A172 (cell line): ENCODE measurements around the gene PKDREJ. TPM values are rescaled to one million over a fixed set of nuclear protein-coding genes. Genes with fewer than 3 reads are reported as not detected.
A peak's percentile ranks its signal among the peaks of the same experiment; 100 is the strongest.
"Not testable (repeated sequence)": the region's sequence is repeated elsewhere in the genome, so short reads cannot be mapped to it uniquely, and the experiment has no call there.

ENCODE experiments used
- DNase-seq: peaks from one replicate; pipeline ENCODE4 v3.0.0-alpha.2; 2015; ENCODE audit warnings: low spot score
- total RNA-seq: library from RNA; depleted of rRNA; stranded (reverse); fragments of >200 nt; shearing (Covaris generic); gene quantifications from 2 replicates; pipeline ENCODE4 v1.2.3, GENCODE V29; 2014; rRNA removed

Gene PKDREJ
- total RNA-seq = under 0.01 TPM in 1 of 2 replicates, not detected in the other

GRCh38 chr22:46263216-46263590 lies at the start of gene PKDREJ:
PKDREJ (minus strand) TSS chr22:46263343; CDS start chr22:46263322, 21 bp downstream.
- DNase-seq = no peak

GRCh38 chr22:46312848-46313247 lies 49.7 kb upstream of the PKDREJ start:
- not testable (repeated sequence) for DNase-seq

GRCh38 chr22:46312056-46312455 lies 48.9 kb upstream of the PKDREJ start:
- no peak for DNase-seq

- no peak for DNase-seq
These were observed 46.5 kb upstream of the PKDREJ start for GRCh38 chr22:46309526-46310085.

- no peak for DNase-seq
These were observed 45.3 kb upstream of the PKDREJ start for GRCh38 chr22:46308283-46308988.

GRCh38 chr22:46303347-46303965 lies 40.3 kb upstream of the PKDREJ start:
- DNase-seq = no peak

- no peak for DNase-seq
These were observed 37.3 kb upstream of the PKDREJ start for GRCh38 chr22:46300491-46300890.

- no peak for DNase-seq
These were observed 36.0 kb upstream of the PKDREJ start for GRCh38 chr22:46299101-46299500.

- peak; percentile 13 for DNase-seq
These were observed 34.1 kb upstream of the PKDREJ start for GRCh38 chr22:46297151-46297812.

- DNase-seq = peak; percentile 91
These were observed 33.4 kb upstream of the PKDREJ start, which contains the start of gene GTSE1 for GRCh38 chr22:46296257-46297150. GTSE1 (plus strand) TSS chr22:46296870; CDS start chr22:46297401, 531 bp downstream.

- no peak for DNase-seq
These were observed 32.3 kb upstream of the PKDREJ start for GRCh38 chr22:46295277-46295971.

GRCh38 chr22:46294784-46295183 lies 31.6 kb upstream of the PKDREJ start:
- no peak for DNase-seq

- DNase-seq = no peak
These were observed 30.6 kb upstream of the PKDREJ start for GRCh38 chr22:46293577-46294260.

- DNase-seq = no peak
These were observed 29.6 kb upstream of the PKDREJ start for GRCh38 chr22:46292732-46293131.

GRCh38 chr22:46292173-46292572 lies 29.0 kb upstream of the PKDREJ start:
- no peak for DNase-seq

GRCh38 chr22:46290843-46291785 lies 28.0 kb upstream of the PKDREJ start:
- DNase-seq = no peak

- DNase-seq = no peak
These were observed 27.1 kb upstream of the PKDREJ start for GRCh38 chr22:46290121-46290842.

- no peak for DNase-seq
These were observed 26.2 kb upstream of the PKDREJ start for GRCh38 chr22:46289244-46289891.
